ENCODE measurements around the gene EPS15. TPM values are rescaled to one million over a fixed set of nuclear protein-coding genes. Genes with fewer than 3 reads are reported as not detected.

EPS15 gene
- total RNA-seq, 1 experiment from 2014 or later = 54.4 TPM

DNA sequence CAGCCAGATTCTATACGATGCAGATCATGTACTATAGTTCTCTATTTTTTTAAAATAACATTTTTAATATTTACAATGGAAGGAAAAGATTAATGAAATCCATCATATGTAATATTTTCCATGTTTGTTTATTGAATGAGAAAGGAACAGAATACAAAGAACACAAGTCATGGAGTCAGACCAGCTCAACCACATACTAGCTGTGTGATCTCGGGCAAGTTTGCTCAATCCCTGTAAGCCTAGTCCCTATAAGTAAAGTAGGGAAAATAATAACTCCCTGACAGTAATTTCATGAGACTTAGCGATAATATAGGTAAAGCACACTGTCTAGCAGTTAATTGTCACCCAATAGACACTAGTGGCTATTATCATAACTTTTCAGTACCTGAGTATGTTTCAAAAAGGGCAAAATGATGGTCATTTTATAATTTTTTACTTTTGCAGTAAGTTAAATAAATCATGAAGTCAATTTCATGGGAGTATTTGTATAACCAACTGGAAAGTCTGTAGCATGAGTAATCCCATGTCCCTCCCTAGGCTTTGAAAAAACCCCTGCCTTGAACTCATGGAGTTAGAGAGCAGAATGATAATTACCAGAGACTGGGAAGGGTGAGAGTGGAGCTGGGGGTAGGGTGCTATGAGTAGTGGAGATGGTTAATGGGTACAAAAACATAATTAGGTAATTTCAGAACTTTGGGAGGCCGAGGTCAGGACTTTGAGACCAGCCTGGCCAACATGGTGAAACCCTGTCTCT is 37.0 kb upstream of the EPS15 start:
- ChIA-PET POLR2A (no interaction called here), CTCF (no interaction called here)
- Histone ChIP-seq H3K27ac (ENCODE audit: low read length) (peak overlapping the region; percentile 62), H3K27me3 (ENCODE audit: control insufficient read depth, insufficient read depth, low read length) (no peaks in the 10 kb centered on the region), H3K4me1 (ENCODE audit: control insufficient read depth, insufficient read depth, low read length) (peaks cover 36% of the 10 kb centered on the region), H3K36me3 (ENCODE audit: control insufficient read depth, insufficient read depth, low read length) (no peaks in the 10 kb centered on the region), H3K9me3 (ENCODE audit: control insufficient read depth, insufficient read depth, low read depth, low read length) (no peaks in the 10 kb centered on the region), H3K4me3 (ENCODE audit: low read depth in 2 of 2, low read length in 2 of 2) (no peak overlapping the region)
- intact Hi-C loops (cut with micrococcal nuclease; ENCODE audit: unreplicated experiment) (no loop called here), in situ Hi-C loops (cut with HindIII; ENCODE audit: low pct_unique_long_range_greater_than_20kb, low sequenced_read_pairs) (no loop called here)
- DNase-seq (ENCODE audit: low read depth, low spot score) (no peak), ATAC-seq (no peak)
- no TSS peak for BruUV-seq (replicated peaks)
- TF ChIP-seq POLR2AphosphoS5 (IDR thresholded peaks at IDR 0.05; ENCODE audit: low read depth, low read length) (no peak), SIN3A (IDR thresholded peaks at IDR 0.05; ENCODE audit: borderline replicate concordance, insufficient read depth, low read depth, low read length) (no peak), TCF7L2 (IDR thresholded peaks at IDR 0.05; ENCODE audit: low read depth, low read length) (no peak), REST (IDR thresholded peaks at IDR 0.05; ENCODE audit: insufficient read depth in 1 of 2, low read depth in 2 of 2, low read length in 1 of 2) (no peak)
- TF ChIP-seq, protein P1, sequence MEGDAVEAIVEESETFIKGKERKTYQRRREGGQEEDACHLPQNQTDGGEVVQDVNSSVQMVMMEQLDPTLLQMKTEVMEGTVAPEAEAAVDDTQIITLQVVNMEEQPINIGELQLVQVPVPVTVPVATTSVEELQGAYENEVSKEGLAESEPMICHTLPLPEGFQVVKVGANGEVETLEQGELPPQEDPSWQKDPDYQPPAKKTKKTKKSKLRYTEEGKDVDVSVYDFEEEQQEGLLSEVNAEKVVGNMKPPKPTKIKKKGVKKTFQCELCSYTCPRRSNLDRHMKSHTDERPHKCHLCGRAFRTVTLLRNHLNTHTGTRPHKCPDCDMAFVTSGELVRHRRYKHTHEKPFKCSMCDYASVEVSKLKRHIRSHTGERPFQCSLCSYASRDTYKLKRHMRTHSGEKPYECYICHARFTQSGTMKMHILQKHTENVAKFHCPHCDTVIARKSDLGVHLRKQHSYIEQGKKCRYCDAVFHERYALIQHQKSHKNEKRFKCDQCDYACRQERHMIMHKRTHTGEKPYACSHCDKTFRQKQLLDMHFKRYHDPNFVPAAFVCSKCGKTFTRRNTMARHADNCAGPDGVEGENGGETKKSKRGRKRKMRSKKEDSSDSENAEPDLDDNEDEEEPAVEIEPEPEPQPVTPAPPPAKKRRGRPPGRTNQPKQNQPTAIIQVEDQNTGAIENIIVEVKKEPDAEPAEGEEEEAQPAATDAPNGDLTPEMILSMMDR (IDR thresholded peaks at IDR 0.05) = no peak

DNA sequence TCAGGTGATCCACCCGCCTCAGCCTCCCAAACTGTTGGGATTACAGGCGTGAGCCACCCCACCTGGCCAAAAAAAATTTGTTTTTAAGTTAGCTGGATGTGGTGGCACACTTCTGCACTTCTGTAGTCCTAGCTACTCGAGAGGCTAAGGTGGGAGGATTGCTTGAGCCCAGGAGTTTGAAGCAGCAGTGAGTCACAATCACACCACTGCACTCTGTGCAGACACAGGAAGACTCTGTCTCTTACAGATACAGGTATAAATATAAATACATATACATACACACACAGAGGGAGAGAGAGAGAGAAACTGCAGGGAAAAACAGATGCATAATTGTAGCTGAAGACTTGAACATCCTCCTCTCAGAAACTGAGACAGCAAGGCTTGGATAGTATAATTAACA is 34.8 kb upstream of the EPS15 start:
- in situ Hi-C loops (cut with HindIII; ENCODE audit: low pct_unique_long_range_greater_than_20kb, low sequenced_read_pairs) (no loop called here), intact Hi-C loops (cut with micrococcal nuclease; ENCODE audit: unreplicated experiment) (no loop called here)
- ChIA-PET CTCF (no interaction called here), POLR2A (no interaction called here)
- no peaks in the 10 kb centered on the region for H3K9me3 ChIP-seq (ENCODE audit: control insufficient read depth, insufficient read depth, low read depth, low read length)
- ATAC-seq = no peak
- DNase-seq (ENCODE audit: low read depth, low spot score) = no peak
- H3K4me1 ChIP-seq (ENCODE audit: control insufficient read depth, insufficient read depth, low read length) = peaks cover 22% of the 10 kb centered on the region
- no peak for TF ChIP-seq REST (IDR thresholded peaks at IDR 0.05; ENCODE audit: insufficient read depth in 1 of 2, low read depth in 2 of 2, low read length in 1 of 2)
- no peak for TF ChIP-seq TCF7L2 (IDR thresholded peaks at IDR 0.05; ENCODE audit: low read depth, low read length)
- no peak for TF ChIP-seq SIN3A (IDR thresholded peaks at IDR 0.05; ENCODE audit: borderline replicate concordance, insufficient read depth, low read depth, low read length)
- TF ChIP-seq POLR2AphosphoS5 (IDR thresholded peaks at IDR 0.05; ENCODE audit: low read depth, low read length) = no peak
- TF ChIP-seq, protein P1 (IDR thresholded peaks at IDR 0.05) = no peak
- H3K4me3 ChIP-seq (ENCODE audit: low read depth in 2 of 2, low read length in 2 of 2) = no peak overlapping the region
- H3K27me3 ChIP-seq (ENCODE audit: control insufficient read depth, insufficient read depth, low read length) = no peaks in the 10 kb centered on the region
- no peaks in the 10 kb centered on the region for H3K36me3 ChIP-seq (ENCODE audit: control insufficient read depth, insufficient read depth, low read length)
- no TSS peak for BruUV-seq (replicated peaks)
- peak overlapping the region; percentile 60; the same call in 1 of the 2 replicates for H3K27ac ChIP-seq (ENCODE audit: low read length)

All from Panc1 (cell line).